Measurements from ENCODE around the gene ZBTB18. TPM values are rescaled to one million over a fixed set of nuclear protein-coding genes. Genes with fewer than 3 reads are reported as not detected.

The ZBTB18 gene
- total and polyA plus RNA-seq, 2 donors (not counting 1 experiment from before 2014, with no cell fraction given) = 38.4 to 130 TPM

- TF ChIP-seq, protein P1, sequence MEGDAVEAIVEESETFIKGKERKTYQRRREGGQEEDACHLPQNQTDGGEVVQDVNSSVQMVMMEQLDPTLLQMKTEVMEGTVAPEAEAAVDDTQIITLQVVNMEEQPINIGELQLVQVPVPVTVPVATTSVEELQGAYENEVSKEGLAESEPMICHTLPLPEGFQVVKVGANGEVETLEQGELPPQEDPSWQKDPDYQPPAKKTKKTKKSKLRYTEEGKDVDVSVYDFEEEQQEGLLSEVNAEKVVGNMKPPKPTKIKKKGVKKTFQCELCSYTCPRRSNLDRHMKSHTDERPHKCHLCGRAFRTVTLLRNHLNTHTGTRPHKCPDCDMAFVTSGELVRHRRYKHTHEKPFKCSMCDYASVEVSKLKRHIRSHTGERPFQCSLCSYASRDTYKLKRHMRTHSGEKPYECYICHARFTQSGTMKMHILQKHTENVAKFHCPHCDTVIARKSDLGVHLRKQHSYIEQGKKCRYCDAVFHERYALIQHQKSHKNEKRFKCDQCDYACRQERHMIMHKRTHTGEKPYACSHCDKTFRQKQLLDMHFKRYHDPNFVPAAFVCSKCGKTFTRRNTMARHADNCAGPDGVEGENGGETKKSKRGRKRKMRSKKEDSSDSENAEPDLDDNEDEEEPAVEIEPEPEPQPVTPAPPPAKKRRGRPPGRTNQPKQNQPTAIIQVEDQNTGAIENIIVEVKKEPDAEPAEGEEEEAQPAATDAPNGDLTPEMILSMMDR (IDR thresholded peaks at IDR 0.05) = no peak
- no peak for TF ChIP-seq EZH2 (IDR thresholded peaks at IDR 0.05; ENCODE audit: borderline replicate concordance, insufficient read depth, low read depth, low read length, poor library complexity, severe bottlenecking)
- Mint-ChIP-seq H3K9me3 (ENCODE audit: insufficient read depth) (no peaks in the 10 kb centered on the region), H3K4me1 (peaks cover 19% of the 10 kb centered on the region), H3K27me3 (no peaks in the 10 kb centered on the region), H3K4me3 (peak overlapping the region; percentile 94), H3K27ac (peak overlapping the region; percentile 99)
- Histone ChIP-seq H3K79me2 (ENCODE audit: control insufficient read depth, insufficient read depth, low read length) (peaks cover 27% of the 10 kb centered on the region), H4K20me1 (ENCODE audit: control insufficient read depth, insufficient read depth, low read length, poor library complexity, severe bottlenecking) (no peaks in the 10 kb centered on the region), H3K36me3 (replicated peaks in 1 of 2; ENCODE audit: control extremely low read depth in 1 of 2, control insufficient read depth in 1 of 2, extremely low read depth in 1 of 2, insufficient read depth in 2 of 2, low read length in 1 of 2) (no peaks in the 10 kb centered on the region), H3K4me3 (ENCODE audit: control extremely low read depth in 1 of 5, extremely low read depth in 1 of 5, insufficient read depth in 1 of 5, low read depth in 2 of 5, low read length in 4 of 5) (peak overlapping the region; percentile 71 to 93 (median 82)), H3K27ac (ENCODE audit: low read length in 2 of 2) (peak overlapping the region; percentile 99), H3K4me1 (ENCODE audit: control insufficient read depth in 2 of 2, insufficient read depth in 2 of 2, low read length in 2 of 2) (peaks cover 17 to 30% of the 10 kb centered on the region in 2 donors), H3K9me3 (ENCODE audit: control extremely low read depth in 1 of 3, control insufficient read depth in 2 of 3, insufficient read depth in 1 of 3, low read length in 2 of 3) (no peaks in the 10 kb centered on the region), H3K27me3 (replicated peaks in 1 of 4; ENCODE audit: control extremely low read depth in 1 of 4, control insufficient read depth in 3 of 4, insufficient read depth in 4 of 4, low read length in 3 of 4) (no peaks in the 10 kb centered on the region), H3K9ac (ENCODE audit: low read length) (peak overlapping the region; percentile 88), H2AFZ (ENCODE audit: insufficient read depth, low read depth, low read length, poor library complexity, severe bottlenecking) (peak overlapping the region; percentile 74), H3K4me2 (replicated peaks; ENCODE audit: low read depth, low read length, poor library complexity, severe bottlenecking) (peak overlapping the region; percentile 85)
- DNase-seq = no peak
- 0% methylated on average over 11 of the region's 13 CpGs for WGBS (ENCODE audit: insufficient coverage)
- intact Hi-C loops (cut with micrococcal nuclease) = loop anchor here (1.0 to 10.0 kb wide), 3 partner anchors 252 to 788 kb away; partner anchors contain the start of gene COX20
- POLR2A ChIA-PET = interaction anchor here (0.6 to 3.5 kb wide), 8 partner anchors 24 to 792 kb away, joined by 3 to 47 read pairs (median 4); partner anchors contain the start of genes AKT3, CEP170 and SDCCAG8
- ATAC-seq (ENCODE audit: low read depth) = no peak
- CTCF ChIA-PET = interaction anchor here (0.5 to 2.4 kb wide), 4 partner anchors 21 to 226 kb away, joined by 3 to 9 read pairs (median 6); no protein-coding TSS in a partner anchor
Observed at GRCh38 chr1:244046907-244047611, 4.0 kb upstream of the ZBTB18 start.

Measured in B cell (primary cell).